H1 (cell line): ENCODE data around the gene ZNF521. TPM values are rescaled to one million over a fixed set of nuclear protein-coding genes. Genes with fewer than 3 reads are reported as not detected.

Experiments used
- CTCF ChIA-PET: fragments of 300-600 bp; sonication (Branson Sonifier 250); formaldehyde crosslinking; loops from one replicate; lab custom pipeline; 2021; ENCODE audit not compliant: partially characterized antibody; lab: Charles Lee
- POLR2A ChIA-PET: fragments of 300-600 bp; sonication (Branson Sonifier 250); formaldehyde crosslinking; loops from one replicate; lab custom pipeline; 2021; ENCODE audit warnings: inconsistent platforms; ENCODE audit not compliant: partially characterized antibody; lab: Charles Lee
- DNase-seq, 2 experiments: peaks; one replicate each; pipeline versions ENCODE4 v3.0.0 to v3.0.0-alpha.2; 2010 to 2022; ENCODE audit warnings: low spot score in 2 of 2, low read depth in 1 of 2, mixed read lengths in 1 of 2
- FAIRE-seq: peaks from 2 replicates; lab custom pipeline; 2011; peaks lifted over from hg19 to GRCh38; lab: Jason Lieb, UNC
- H2AFZ ChIP-seq: 2 replicates; pipeline ENCODE4 v1.8.1; 2012; ENCODE audit warnings: low read length, inconsistent platforms
- H2AK5ac ChIP-seq: 2 replicates; pipeline ENCODE4 v1.6.1; 2013; ENCODE audit warnings: low read depth, low read length
- H2BK120ac ChIP-seq: replicated peaks from 2 replicates; pipeline ENCODE3; 2013; ENCODE audit warnings: low read depth, low read length, inconsistent platforms
- H2BK12ac ChIP-seq: 2 replicates; pipeline ENCODE4 v1.6.1; 2013; ENCODE audit warnings: low read depth, low read length
- H2BK15ac ChIP-seq: 2 replicates; pipeline ENCODE4 v1.6.1; 2013; ENCODE audit warnings: low read length
- H2BK20ac ChIP-seq: 2 replicates; pipeline ENCODE4 v1.6.1; 2013; ENCODE audit warnings: low read length
- H2BK5ac ChIP-seq: 2 replicates; pipeline ENCODE4 v1.6.1; 2013; ENCODE audit warnings: low read depth, low read length
- H3K14ac ChIP-seq: 2 replicates; pipeline ENCODE4 v1.6.1; 2013; ENCODE audit warnings: inconsistent platforms; ENCODE audit not compliant: insufficient read length
- H3K18ac ChIP-seq: 2 replicates; pipeline ENCODE4 v1.6.1; 2013; ENCODE audit warnings: low read length; ENCODE audit errors: extremely low read depth
- H3K23ac ChIP-seq: 2 replicates; pipeline ENCODE4 v1.6.1; 2013; ENCODE audit warnings: inconsistent platforms; ENCODE audit not compliant: insufficient read length
- H3K23me2 ChIP-seq: 2 replicates; pipeline ENCODE4 v1.6.1; 2013; ENCODE audit warnings: low read depth, low read length
- H3K27ac ChIP-seq: 2 replicates; pipeline ENCODE4 v1.6.1; 2011; ENCODE audit warnings: low read depth, low read length, inconsistent platforms
- H3K27me3 ChIP-seq, 4 experiments: replicated peaks in 1 of 4; 1 replicate in 1 of 4; 2 replicates in 3 of 4; pipeline versions ENCODE4 v1.6.1 to v1.8.1; 2011 to 2013; ENCODE audit warnings: low read length in 3 of 4, mild to moderate bottlenecking in 3 of 4, inconsistent platforms in 2 of 4, mixed read lengths in 2 of 4, moderate library complexity in 1 of 4; ENCODE audit not compliant: control insufficient read depth in 3 of 4, insufficient read depth in 3 of 4; ENCODE audit errors: extremely low read depth in 1 of 4
- H3K36me3 ChIP-seq, 4 experiments: 2 replicates each; pipeline versions ENCODE4 v1.6.1 to v1.8.1; 2011 to 2013; ENCODE audit warnings: mild to moderate bottlenecking in 4 of 4, low read length in 3 of 4, moderate library complexity in 2 of 4, control low read depth in 1 of 4, inconsistent platforms in 1 of 4; ENCODE audit not compliant: insufficient read depth in 4 of 4, control insufficient read depth in 2 of 4
- H3K4ac ChIP-seq: replicated peaks from 2 replicates; pipeline ENCODE3; 2013; ENCODE audit warnings: low read length, low read depth, mixed read lengths, inconsistent platforms; ENCODE audit not compliant: insufficient read length
- H3K4me1 ChIP-seq, 4 experiments: replicated peaks in 1 of 4; 1 replicate in 1 of 4; 2 replicates in 3 of 4; pipeline versions ENCODE4 v1.6.1 to v1.8.1; 2011 to 2013; ENCODE audit warnings: low read length in 3 of 4, inconsistent platforms in 2 of 4, mixed read lengths in 1 of 4; ENCODE audit not compliant: insufficient read depth in 4 of 4, control insufficient read depth in 3 of 4
- H3K4me2 ChIP-seq, 2 experiments: 2 replicates each; pipeline versions ENCODE4 v1.6.1 to v1.8.1; 2011 to 2013; ENCODE audit warnings: low read depth in 2 of 2, low read length in 2 of 2, control low read depth in 1 of 2, inconsistent platforms in 1 of 2, mild to moderate bottlenecking in 1 of 2; ENCODE audit not compliant: insufficient read depth in 1 of 2
- H3K4me3 ChIP-seq, 4 experiments: fragments of 200-600, 300-600 bp in 1 of 4; sonication (generic), shearing (Covaris generic), sonication (Bioruptor Twin) in 1 of 4; 2 replicates each; pipeline versions ENCODE4 v1.5.1 to v1.8.1; 2011 to 2016; ENCODE audit warnings: low read length in 4 of 4, low read depth in 3 of 4, control low read depth in 2 of 4, inconsistent platforms in 2 of 4, mild to moderate bottlenecking in 2 of 4, mixed read lengths in 1 of 4, moderate library complexity in 1 of 4; ENCODE audit not compliant: insufficient read depth in 2 of 4; ENCODE audit errors: extremely low read depth in 1 of 4
- H3K56ac ChIP-seq: replicated peaks from 2 replicates; pipeline ENCODE3; 2013; ENCODE audit warnings: low read depth, mild to moderate bottlenecking, mixed read lengths, low read length, inconsistent platforms; ENCODE audit not compliant: insufficient read length
- H3K79me1 ChIP-seq: 2 replicates; pipeline ENCODE4 v1.6.1; 2013; ENCODE audit warnings: low read depth, low read length, control low read depth
- H3K79me2 ChIP-seq, 2 experiments: 2 replicates each; pipeline versions ENCODE4 v1.6.1 to v1.8.1; 2012 to 2013; ENCODE audit warnings: low read length in 2 of 2, mild to moderate bottlenecking in 2 of 2, inconsistent platforms in 1 of 2; ENCODE audit not compliant: insufficient read depth in 2 of 2, control insufficient read depth in 1 of 2
- H3K9ac ChIP-seq, 4 experiments: replicated peaks in 1 of 4; 1 replicate in 1 of 4; 2 replicates in 3 of 4; pipeline versions ENCODE4 v1.6.1 to v1.8.1; 2011 to 2013; ENCODE audit warnings: low read depth in 3 of 4, low read length in 3 of 4, control low read depth in 2 of 4, mild to moderate bottlenecking in 2 of 4, moderate library complexity in 2 of 4, inconsistent platforms in 1 of 4; ENCODE audit errors: extremely low read depth in 1 of 4
- H3K9me3 ChIP-seq, 2 experiments: 2 replicates each; pipeline versions ENCODE4 v1.6.1 to v1.8.1; 2012 to 2013; ENCODE audit warnings: mild to moderate bottlenecking in 2 of 2, moderate library complexity in 2 of 2, control low read depth in 1 of 2, inconsistent platforms in 1 of 2, low read depth in 1 of 2, low read length in 1 of 2, mixed read lengths in 1 of 2; ENCODE audit not compliant: insufficient read depth in 2 of 2
- H4K20me1 ChIP-seq, 2 experiments: replicated peaks in 1 of 2; 2 replicates each; pipeline versions ENCODE3 to v1.8.1; 2011 to 2013; ENCODE audit warnings: inconsistent platforms in 2 of 2, low read length in 2 of 2, mild to moderate bottlenecking in 1 of 2; ENCODE audit not compliant: insufficient read depth in 2 of 2, control insufficient read depth in 1 of 2
- H4K5ac ChIP-seq: 2 replicates; pipeline ENCODE4 v1.6.1; 2013; ENCODE audit warnings: low read length, low read depth, mixed read lengths, inconsistent platforms; ENCODE audit not compliant: insufficient read length
- H4K8ac ChIP-seq: 2 replicates; pipeline ENCODE4 v1.8.0; 2013; ENCODE audit warnings: mild to moderate bottlenecking, moderate library complexity, low read length, inconsistent platforms; ENCODE audit not compliant: insufficient read depth; ENCODE audit errors: extremely low read depth
- H4K91ac ChIP-seq: replicated peaks from 2 replicates; pipeline ENCODE3; 2013; ENCODE audit warnings: low read length, mixed read lengths, inconsistent platforms; ENCODE audit not compliant: insufficient read length
- BRCA1 ChIP-seq: IDR thresholded peaks from 2 replicates; pipeline ENCODE4 v1.6.1; 2012; ENCODE audit warnings: low read depth, low read length, improper control_type of control experiment
- CHD2 ChIP-seq: IDR thresholded peaks from 2 replicates; pipeline ENCODE4 v1.6.1; 2012; ENCODE audit warnings: low read length, improper control_type of control experiment
- CTBP2 ChIP-seq: IDR thresholded peaks from 2 replicates; pipeline ENCODE4 v1.7.0; 2011; ENCODE audit warnings: borderline replicate concordance, mild to moderate bottlenecking, moderate library complexity, mixed read lengths, low read length; ENCODE audit not compliant: insufficient read depth, insufficient read length
- EGR1 ChIP-seq: IDR thresholded peaks from 2 replicates; pipeline ENCODE4 v1.6.1; 2011; ENCODE audit warnings: low read depth, low read length, borderline replicate concordance
- JUN ChIP-seq: IDR thresholded peaks from 2 replicates; pipeline ENCODE4 v1.6.1; 2011; ENCODE audit warnings: low read depth, mild to moderate bottlenecking, improper control_type of control experiment, low read length
- MAFK ChIP-seq: IDR thresholded peaks from 2 replicates; pipeline ENCODE4 v1.6.1; 2012; ENCODE audit warnings: low read depth, mild to moderate bottlenecking, improper control_type of control experiment, low read length
- MAX ChIP-seq: IDR thresholded peaks from 2 replicates; pipeline ENCODE4 v1.6.1; 2012; ENCODE audit warnings: inconsistent platforms
- NRF1 ChIP-seq: IDR thresholded peaks from 2 replicates; pipeline ENCODE4 v1.6.1; 2011; ENCODE audit warnings: mild to moderate bottlenecking, low read depth, low read length, improper control_type of control experiment
- POLR2A ChIP-seq, 2 experiments: IDR thresholded peaks; 1 replicate in 1 of 2; 2 replicates in 1 of 2; pipeline ENCODE4 v1.6.1; 2011; ENCODE audit warnings: low read depth in 2 of 2, low read length in 2 of 2, mild to moderate bottlenecking in 2 of 2; ENCODE audit errors: control extremely low read depth in 1 of 2
- RFX5 ChIP-seq: IDR thresholded peaks from 2 replicates; pipeline ENCODE4 v1.6.1; 2011; ENCODE audit warnings: low read depth, low read length, improper control_type of control experiment, borderline replicate concordance
- RNF2 ChIP-seq: fragments of 200-900, 300-1000 bp; sonication (generic); IDR thresholded peaks from 2 replicates; pipeline ENCODE4 v1.7.1; 2016; ENCODE audit warnings: borderline replicate concordance, low read depth, mild to moderate bottlenecking, antibody characterized with exemption, low read length; ENCODE audit not compliant: poor library complexity, severe bottlenecking; ENCODE audit errors: missing control alignments
- TEAD4 ChIP-seq: IDR thresholded peaks from 2 replicates; pipeline ENCODE4 v1.6.1; 2012; ENCODE audit warnings: low read depth, low read length, inconsistent platforms, mixed read lengths
- ZNF274 ChIP-seq: IDR thresholded peaks from 2 replicates; pipeline ENCODE4 v1.7.0; 2012; ENCODE audit warnings: low read length, borderline replicate concordance; ENCODE audit errors: extremely low read depth
- polyA plus RNA-seq, 7 experiments: library from polyadenylated mRNA; depleted of rRNA in 3 of 7; stranded (reverse) in 5 of 7; unstranded in 2 of 7; fragments of >200 nt in 5 of 7; fragments of 200-250 nt in 2 of 7; gene quantifications; 1 replicate in 5 of 7; 2 replicates in 1 of 7; 4 replicates in 1 of 7; pipeline versions ENCODE4 v1.2.1 to v1.2.3, GENCODE V29; 2011 to 2013; ENCODE audit warnings: missing spikeins in 2 of 7, mixed read lengths in 2 of 7
- total RNA-seq: library from RNA; stranded (reverse); fragmentation: NEBNext Ultra II Directional; extraction: Animal tissue kit (Norgen Biotek cat#: 25700); gene quantifications from 2 replicates; pipeline ENCODE4 v1.2.1, GENCODE V29; 2021
- TF ChIP-seq, protein P1 (sequence below): IDR thresholded peaks from 2 replicates; pipeline ENCODE4 v1.6.1; 2012; ENCODE audit warnings: inconsistent platforms

ZNF521 gene
- total and polyA plus RNA-seq, 2 of the 8 experiments (the other 6 are each of a cell fraction or from before 2014, with no cell fraction given), result 9.5 to 15.8 TPM

DNA sequence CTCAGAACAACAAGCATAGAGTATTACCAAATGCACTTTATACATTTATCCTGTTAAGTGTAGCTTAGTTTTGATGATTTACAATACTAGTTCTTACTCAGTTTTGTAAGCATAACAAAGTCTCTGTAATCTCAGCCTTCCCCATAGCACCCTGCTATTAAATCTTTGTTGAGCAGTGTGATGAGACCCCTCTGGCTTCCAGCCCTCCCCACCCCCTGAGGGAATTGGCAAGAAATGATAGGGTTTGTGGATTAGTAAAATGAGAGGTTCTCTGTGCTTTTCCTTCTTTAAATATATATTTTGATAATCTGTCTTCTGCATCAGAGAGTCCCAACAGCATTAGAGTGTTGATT is 37.2 kb downstream of the ZNF521 start:
- CTCF ChIA-PET, result interaction anchor here (1.6 kb wide), 1 partner anchor 15 kb away, joined by 4 read pairs; no protein-coding TSS in a partner anchor
- no peak overlapping the region for H3K56ac ChIP-seq
- H4K91ac ChIP-seq, result no peak overlapping the region
- no peak overlapping the region for H3K4me3 ChIP-seq
- no peak overlapping the region for H4K8ac ChIP-seq
- H3K23me2 ChIP-seq, result no peaks in the 10 kb centered on the region
- no peak overlapping the region for H2BK5ac ChIP-seq
- no peak overlapping the region for H3K27ac ChIP-seq
- H3K4me2 ChIP-seq, result no peak overlapping the region
- H3K4ac ChIP-seq, result no peak overlapping the region
- H3K79me2 ChIP-seq, result no peaks in the 10 kb centered on the region
- no peaks in the 10 kb centered on the region; a peak in 1 of 8 replicates for H3K36me3 ChIP-seq
- H2BK15ac ChIP-seq, result no peak overlapping the region
- no peak overlapping the region for H3K23ac ChIP-seq
- no peak overlapping the region for H2AFZ ChIP-seq
- no peaks in the 10 kb centered on the region for H3K9me3 ChIP-seq
- H2AK5ac ChIP-seq, result no peak overlapping the region
- no peaks in the 10 kb centered on the region; a peak in 1 of 7 replicates for H3K4me1 ChIP-seq
- H2BK120ac ChIP-seq, result no peak overlapping the region
- no peak overlapping the region for H3K18ac ChIP-seq
- H4K5ac ChIP-seq, result no peak overlapping the region
- peaks cover 0 to 2% of the 10 kb centered on the region in 2 experiments for H4K20me1 ChIP-seq
- no peaks in the 10 kb centered on the region for H3K79me1 ChIP-seq
- no peak for DNase-seq
- POLR2A ChIA-PET, result no interaction called here
- no peak overlapping the region for H2BK12ac ChIP-seq
- no peak overlapping the region for H3K9ac ChIP-seq
- no peaks in the 10 kb centered on the region for H3K27me3 ChIP-seq
- FAIRE-seq, result no peak
- no peak overlapping the region for H2BK20ac ChIP-seq
- no peak overlapping the region for H3K14ac ChIP-seq
- no peak for TF ChIP-seq ZNF274
- no peak for TF ChIP-seq EGR1
- TF ChIP-seq, protein P1, sequence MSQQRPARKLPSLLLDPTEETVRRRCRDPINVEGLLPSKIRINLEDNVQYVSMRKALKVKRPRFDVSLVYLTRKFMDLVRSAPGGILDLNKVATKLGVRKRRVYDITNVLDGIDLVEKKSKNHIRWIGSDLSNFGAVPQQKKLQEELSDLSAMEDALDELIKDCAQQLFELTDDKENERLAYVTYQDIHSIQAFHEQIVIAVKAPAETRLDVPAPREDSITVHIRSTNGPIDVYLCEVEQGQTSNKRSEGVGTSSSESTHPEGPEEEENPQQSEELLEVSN, result no peak
- TF ChIP-seq JUN, result no peak
- no peak for TF ChIP-seq BRCA1
- no peak for TF ChIP-seq CTBP2
- no peak for TF ChIP-seq RFX5
- TF ChIP-seq MAFK, result no peak
- no peak for TF ChIP-seq NRF1
- TF ChIP-seq RNF2, result no peak
- no peak for TF ChIP-seq POLR2A (IDR thresholded peaks at IDR 0.05; ENCODE audit: control extremely low read depth in 1 of 2, low read depth in 2 of 2, low read length in 2 of 2)
- TF ChIP-seq CHD2, result no peak
- no peak for TF ChIP-seq TEAD4
- no peak for TF ChIP-seq MAX
